ENCODE data around the gene CASK. TPM values are rescaled to one million over a fixed set of nuclear protein-coding genes. Genes with fewer than 3 reads are reported as not detected.
"Not testable (repeated sequence)": the region's sequence is repeated elsewhere in the genome, so short reads cannot be mapped to it uniquely, and the experiment has no call there.

The CASK gene
- total RNA-seq, 4 donors from 2014 or later: 21.3 to 28.7 (median 24.0) TPM

GRCh38 chrX:41722816-41723618, 200.3 kb downstream of the CASK start:
- DNase-seq (ENCODE audit: extremely low spot score): no peak
- TF ChIP-seq EP300 (IDR thresholded peaks at IDR 0.05): no peak
- no peak for TF ChIP-seq CTCF (IDR thresholded peaks at IDR 0.05)
- no peaks in the 10 kb centered on the region for H3K27me3 ChIP-seq
- H3K4me1 ChIP-seq: no peaks in the 10 kb centered on the region
- H3K9me3 ChIP-seq: peaks cover 0 to 18% (median 0%) of the 10 kb centered on the region in 4 donors
- H3K4me3 ChIP-seq: no peak overlapping the region
- H3K27ac ChIP-seq (replicated peaks in 1 of 4): no peak overlapping the region
- 73% methylated on average over 3 of the region's 3 CpGs for WGBS
- intact Hi-C loops (cut with DNase I): no loop called here
- no peaks in the 10 kb centered on the region for H3K36me3 ChIP-seq

GRCh38 chrX:41722214-41722613, 201.1 kb downstream of the CASK start:
- intact Hi-C loops (cut with DNase I): no loop called here
- 76% methylated on average over 3 of the region's 3 CpGs for WGBS
- TF ChIP-seq CTCF (IDR thresholded peaks at IDR 0.05) (no peak), POLR2AphosphoS5 (IDR thresholded peaks at IDR 0.05) (no peak), EP300 (IDR thresholded peaks at IDR 0.05) (no peak), POLR2A (IDR thresholded peaks at IDR 0.05; ENCODE audit: low read depth) (no peak)
- H3K9me3 ChIP-seq: peaks cover 0 to 26% (median 0%) of the 10 kb centered on the region in 4 donors
- no peaks in the 10 kb centered on the region for H3K36me3 ChIP-seq
- no peaks in the 10 kb centered on the region for H3K4me1 ChIP-seq
- no peak for DNase-seq (ENCODE audit: extremely low spot score)
- no peak overlapping the region for H3K27ac ChIP-seq (replicated peaks in 1 of 4)
- H3K4me3 ChIP-seq: no peak overlapping the region
- H3K27me3 ChIP-seq: no peaks in the 10 kb centered on the region

- Histone ChIP-seq H3K4me1 (no peaks in the 10 kb centered on the region), H3K9me3 (peaks cover 0 to 31% (median 0%) of the 10 kb centered on the region in 4 donors), H3K27me3 (no peaks in the 10 kb centered on the region), H3K4me3 (no peak overlapping the region), H3K27ac (replicated peaks in 1 of 4) (no peak overlapping the region), H3K36me3 (no peaks in the 10 kb centered on the region)
- intact Hi-C loops (cut with DNase I): no loop called here
- 69% methylated on average over 1 of the region's 1 CpG for WGBS
- no peak for DNase-seq (ENCODE audit: extremely low spot score)
- no peak for TF ChIP-seq EP300 (IDR thresholded peaks at IDR 0.05)
- TF ChIP-seq CTCF (IDR thresholded peaks at IDR 0.05): no peak
- no peak for TF ChIP-seq POLR2A (IDR thresholded peaks at IDR 0.05; ENCODE audit: low read depth)
Observed at GRCh38 chrX:41721590-41721989, 201.8 kb downstream of the CASK start.

- intact Hi-C loops (cut with DNase I): no loop called here
- no peak for DNase-seq (ENCODE audit: extremely low spot score)
- Histone ChIP-seq H3K9me3 (peaks cover 0 to 31% (median 0%) of the 10 kb centered on the region in 4 donors), H3K36me3 (no peaks in the 10 kb centered on the region), H3K27me3 (no peaks in the 10 kb centered on the region), H3K4me1 (no peaks in the 10 kb centered on the region), H3K4me3 (no peak overlapping the region), H3K27ac (replicated peaks in 1 of 4) (no peak overlapping the region)
- TF ChIP-seq CTCF (IDR thresholded peaks at IDR 0.05) (no peak), POLR2A (IDR thresholded peaks at IDR 0.05; ENCODE audit: low read depth) (no peak), POLR2AphosphoS5 (IDR thresholded peaks at IDR 0.05) (no peak), EP300 (IDR thresholded peaks at IDR 0.05) (no peak)
- 71% methylated on average over 3 of the region's 3 CpGs for WGBS
Observed at GRCh38 chrX:41720125-41720779, 203.1 kb downstream of the CASK start.

- intact Hi-C loops (cut with DNase I); H3K4me3 ChIP-seq; DNase-seq (ENCODE audit: extremely low spot score); H3K27me3 ChIP-seq; H3K4me1 ChIP-seq; H3K27ac ChIP-seq (replicated peaks in 1 of 4); H3K36me3 ChIP-seq: not testable (repeated sequence)
- 86% methylated on average over 6 of the region's 6 CpGs for WGBS
- peaks cover 0 to 31% (median 0%) of the 10 kb centered on the region in 4 donors for H3K9me3 ChIP-seq
Observed at GRCh38 chrX:41719610-41720009, 203.7 kb downstream of the CASK start.
